ENCODE data around the gene EPHA6. TPM values are rescaled to one million over a fixed set of nuclear protein-coding genes. Genes with fewer than 3 reads are reported as not detected.

EPHA6 gene
- total RNA-seq, 1 experiment from 2014 or later: 3.6 TPM

- H3F3A ChIP-seq (ENCODE audit: low read length, unreplicated experiment): no peaks in the 10 kb centered on the region
- CTCF ChIA-PET: no interaction called here
- intact Hi-C loops (cut with micrococcal nuclease): no loop called here
- BruUV-seq (replicated peaks): no TSS peak
- H3K36me3 ChIP-seq (ENCODE audit: low read depth, low read length): no peaks in the 10 kb centered on the region
- no peaks in the 10 kb centered on the region for H3K79me2 ChIP-seq (ENCODE audit: low read length)
- no peak overlapping the region for H3K4me3 ChIP-seq (ENCODE audit: low read length)
- no peak overlapping the region for H2AFZ ChIP-seq (ENCODE audit: low read length)
- POLR2A ChIA-PET (ENCODE audit: unreplicated experiment): no interaction called here
- ATAC-seq: no peak
- DNase-seq: no peak
- no peak overlapping the region for H3K27ac ChIP-seq (ENCODE audit: low read length)
- no peaks in the 10 kb centered on the region for H3K9me2 ChIP-seq (replicated peaks; ENCODE audit: low read length)
- H4K20me1 ChIP-seq (ENCODE audit: low read length): no peaks in the 10 kb centered on the region
- no peaks in the 10 kb centered on the region for H3K4me1 ChIP-seq (ENCODE audit: insufficient read depth, low read length)
- H3K4me2 ChIP-seq (ENCODE audit: low read length): no peak overlapping the region
- no peak for TF ChIP-seq EZH2phosphoT487 (IDR thresholded peaks at IDR 0.05; ENCODE audit: borderline replicate concordance, low read length)
- no peak for TF ChIP-seq EZH2 (IDR thresholded peaks at IDR 0.05; ENCODE audit: low read length, unreplicated experiment)
- no peak for TF ChIP-seq CTCF (conservative IDR thresholded peaks at IDR 0.05; ENCODE audit: low read depth, low read length)
- no peaks in the 10 kb centered on the region for H3K9me3 ChIP-seq (ENCODE audit: low read length)
- no peak overlapping the region for H3K9ac ChIP-seq (ENCODE audit: low read length)
- H3K27me3 ChIP-seq (ENCODE audit: low read length): no peaks in the 10 kb centered on the region
These were observed 180.6 kb downstream of the EPHA6 start for GRCh38 chr3:96994988-96995387.

DNA sequence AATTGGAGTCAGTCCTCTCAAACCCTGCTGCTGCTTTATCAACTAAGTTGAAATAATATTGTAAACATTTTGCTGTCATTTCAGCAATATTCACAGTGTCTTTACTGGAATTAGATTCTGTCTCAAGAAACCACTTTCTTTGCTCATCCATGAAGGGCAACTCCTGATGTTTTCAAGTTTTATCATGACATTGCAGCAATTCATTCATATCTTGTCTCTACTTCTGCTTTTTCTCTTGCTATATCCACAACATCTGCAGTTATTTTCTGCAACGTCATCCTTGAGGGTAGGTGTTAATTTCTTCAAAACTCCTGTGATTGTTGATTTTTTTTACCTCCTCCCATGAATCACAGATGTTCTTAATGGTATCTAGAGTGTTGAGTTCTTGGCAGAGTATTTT, 181.6 kb downstream of the EPHA6 start:
- Histone ChIP-seq H3F3A (ENCODE audit: low read length, unreplicated experiment) (no peaks in the 10 kb centered on the region), H3K4me1 (ENCODE audit: insufficient read depth, low read length) (no peaks in the 10 kb centered on the region), H2AFZ (ENCODE audit: low read length) (no peak overlapping the region), H3K79me2 (ENCODE audit: low read length) (no peaks in the 10 kb centered on the region), H3K4me2 (ENCODE audit: low read length) (no peak overlapping the region), H3K27me3 (ENCODE audit: low read length) (no peaks in the 10 kb centered on the region), H4K20me1 (ENCODE audit: low read length) (no peaks in the 10 kb centered on the region), H3K4me3 (ENCODE audit: low read length) (no peak overlapping the region), H3K27ac (ENCODE audit: low read length) (no peak overlapping the region), H3K9me3 (ENCODE audit: low read length) (no peaks in the 10 kb centered on the region), H3K36me3 (ENCODE audit: low read depth, low read length) (no peaks in the 10 kb centered on the region), H3K9ac (ENCODE audit: low read length) (no peak overlapping the region), H3K9me2 (replicated peaks; ENCODE audit: low read length) (no peaks in the 10 kb centered on the region)
- intact Hi-C loops (cut with micrococcal nuclease): no loop called here
- no peak for ATAC-seq
- TF ChIP-seq EZH2phosphoT487 (IDR thresholded peaks at IDR 0.05; ENCODE audit: borderline replicate concordance, low read length) (no peak), EZH2 (IDR thresholded peaks at IDR 0.05; ENCODE audit: low read length, unreplicated experiment) (no peak), CTCF (conservative IDR thresholded peaks at IDR 0.05; ENCODE audit: low read depth, low read length) (no peak)
- BruUV-seq (replicated peaks): no TSS peak
- POLR2A ChIA-PET (ENCODE audit: unreplicated experiment): no interaction called here
- CTCF ChIA-PET: no interaction called here
- DNase-seq: no peak

- Histone ChIP-seq H3K27ac (ENCODE audit: low read length) (no peak overlapping the region), H2AFZ (ENCODE audit: low read length) (no peak overlapping the region), H3K9me3 (ENCODE audit: low read length) (no peaks in the 10 kb centered on the region), H3F3A (ENCODE audit: low read length, unreplicated experiment) (no peaks in the 10 kb centered on the region), H3K9ac (ENCODE audit: low read length) (no peak overlapping the region), H3K4me2 (ENCODE audit: low read length) (no peak overlapping the region), H3K36me3 (ENCODE audit: low read depth, low read length) (no peaks in the 10 kb centered on the region), H3K9me2 (replicated peaks; ENCODE audit: low read length) (no peaks in the 10 kb centered on the region), H4K20me1 (ENCODE audit: low read length) (no peaks in the 10 kb centered on the region), H3K27me3 (ENCODE audit: low read length) (no peaks in the 10 kb centered on the region), H3K79me2 (ENCODE audit: low read length) (no peaks in the 10 kb centered on the region), H3K4me3 (ENCODE audit: low read length) (no peak overlapping the region), H3K4me1 (ENCODE audit: insufficient read depth, low read length) (no peaks in the 10 kb centered on the region)
- intact Hi-C loops (cut with micrococcal nuclease): no loop called here
- no TSS peak for BruUV-seq (replicated peaks)
- ChIA-PET POLR2A (ENCODE audit: unreplicated experiment) (no interaction called here), CTCF (no interaction called here)
- ATAC-seq (no peak), DNase-seq (no peak)
- TF ChIP-seq EZH2 (IDR thresholded peaks at IDR 0.05; ENCODE audit: low read length, unreplicated experiment): no peak
- TF ChIP-seq EZH2phosphoT487 (IDR thresholded peaks at IDR 0.05; ENCODE audit: borderline replicate concordance, low read length): no peak
- no peak for TF ChIP-seq CTCF (conservative IDR thresholded peaks at IDR 0.05; ENCODE audit: low read depth, low read length)
These were observed 187.2 kb downstream of the EPHA6 start for GRCh38 chr3:97001611-97002010.
